Endothelial cell of umbilical vein (primary cell): Measurements from ENCODE around the gene DUSP18. TPM values are rescaled to one million over a fixed set of nuclear protein-coding genes. Genes with fewer than 3 reads are reported as not detected.

ENCODE experiments used
- BruUV-seq: library from RNA; stranded (reverse); fragments of 400-500 nt; replicated peaks from 2 replicates; lab custom pipeline; 2021; lab: Mats Ljungman, UMichigan
- CTCF ChIA-PET: fragments of 300-600, 350-600 bp; sonication (Branson Sonifier 250); formaldehyde crosslinking; loops from one replicate; lab custom pipeline; 2021; ENCODE audit warnings: antibody characterized with exemption, inconsistent platforms; lab: Charles Lee
- POLR2A ChIA-PET: fragments of 300-600, 350-600 bp; sonication (Branson Sonifier 250); formaldehyde crosslinking; loops from one replicate; lab custom pipeline; 2021; ENCODE audit warnings: antibody characterized with exemption, inconsistent platforms; lab: Charles Lee
- DNase-seq: peaks from one replicate; pipeline ENCODE4 v3.0.0-alpha.2; 2011; ENCODE audit warnings: low read depth, low spot score
- FAIRE-seq: peaks from 2 replicates; lab custom pipeline; 2011; peaks lifted over from hg19 to GRCh38; lab: Jason Lieb, UNC
- H2AFZ ChIP-seq: 2 replicates; pipeline ENCODE4 v1.6.0; 2012; ENCODE audit warnings: low read depth, low read length, control low read depth, inconsistent platforms
- H3K27ac ChIP-seq: 2 replicates; pipeline ENCODE4 v1.5.1; 2011; ENCODE audit warnings: low read depth, mild to moderate bottlenecking, control low read depth, low read length, moderate library complexity; ENCODE audit not compliant: insufficient read depth
- H3K27me3 ChIP-seq, 2 experiments: 2 replicates each; pipeline versions ENCODE4 v1.6.0 to v1.6.1; 2011; ENCODE audit warnings: low read length in 2 of 2, mixed read lengths in 1 of 2; ENCODE audit not compliant: control insufficient read depth in 2 of 2, insufficient read depth in 2 of 2
- H3K36me3 ChIP-seq, 2 experiments: 2 replicates in 1 of 2; 3 replicates in 1 of 2; pipeline ENCODE4 v1.5.1; 2011; ENCODE audit warnings: low read length in 2 of 2, mild to moderate bottlenecking in 1 of 2, moderate library complexity in 1 of 2; ENCODE audit not compliant: control insufficient read depth in 2 of 2, insufficient read depth in 2 of 2; ENCODE audit errors: extremely low read depth in 1 of 2
- H3K4me1 ChIP-seq: 3 replicates; pipeline ENCODE4 v1.5.1; 2011; ENCODE audit warnings: mild to moderate bottlenecking, low read length; ENCODE audit not compliant: control insufficient read depth, insufficient read depth; ENCODE audit errors: extremely low read depth
- H3K4me2 ChIP-seq: 2 replicates; pipeline ENCODE4 v1.6.1; 2011; ENCODE audit warnings: low read length, control low read depth, mixed read lengths; ENCODE audit not compliant: insufficient read depth
- H3K4me3 ChIP-seq, 3 experiments: fragments of 200-600 bp in 1 of 3; sonication (generic), shearing (Covaris generic) in 1 of 3; replicated peaks in 1 of 3; 2 replicates each; pipeline ENCODE4 v1.5.1; 2011 to 2016; ENCODE audit warnings: control low read depth in 3 of 3, low read length in 3 of 3, mild to moderate bottlenecking in 2 of 3, inconsistent platforms in 1 of 3, low read depth in 1 of 3, moderate library complexity in 1 of 3; ENCODE audit not compliant: insufficient read depth in 1 of 3
- H3K79me2 ChIP-seq: 2 replicates; pipeline ENCODE4 v1.6.0; 2012; ENCODE audit warnings: low read length, inconsistent platforms; ENCODE audit not compliant: control insufficient read depth, insufficient read depth
- H3K9ac ChIP-seq: replicated peaks from 2 replicates; pipeline ENCODE3; 2011; ENCODE audit warnings: low read length, control low read depth; ENCODE audit not compliant: insufficient read depth; ENCODE audit errors: extremely low read depth
- H3K9me1 ChIP-seq: replicated peaks from 3 replicates; pipeline ENCODE4 v1.6.0; 2011; ENCODE audit warnings: mild to moderate bottlenecking, low read length; ENCODE audit not compliant: control insufficient read depth, insufficient read depth; ENCODE audit errors: extremely low read depth
- H3K9me3 ChIP-seq: replicated peaks from 2 replicates; pipeline ENCODE4 v1.5.1; 2012; ENCODE audit warnings: low read length, inconsistent platforms; ENCODE audit not compliant: control insufficient read depth, insufficient read depth
- H4K20me1 ChIP-seq: replicated peaks from 2 replicates; pipeline ENCODE3; 2011; ENCODE audit warnings: mild to moderate bottlenecking, low read length; ENCODE audit not compliant: control insufficient read depth, insufficient read depth; ENCODE audit errors: extremely low read depth
- CTCF ChIP-seq, 2 donors: IDR thresholded peaks; 1 replicate in 1 of 2; 2 replicates in 1 of 2; pipeline ENCODE4 v1.5.1; 2011; ENCODE audit warnings: low read length in 2 of 2, mild to moderate bottlenecking in 2 of 2, moderate library complexity in 2 of 2, control low read depth in 1 of 2, inconsistent platforms in 1 of 2, low read depth in 1 of 2; ENCODE audit not compliant: insufficient read depth in 1 of 2; ENCODE audit errors: extremely low read depth in 1 of 2
- EZH2 ChIP-seq: IDR thresholded peaks from 2 replicates; pipeline ENCODE4 v1.6.1; 2012; ENCODE audit warnings: borderline replicate concordance, low read depth, mild to moderate bottlenecking, moderate library complexity, low read length, inconsistent platforms; ENCODE audit not compliant: severe bottlenecking
- FOS ChIP-seq: IDR thresholded peaks from 2 replicates; pipeline ENCODE4 v1.6.1; 2011; ENCODE audit warnings: mild to moderate bottlenecking, low read length, moderate library complexity, borderline replicate concordance; ENCODE audit not compliant: insufficient read depth
- GATA2 ChIP-seq: IDR thresholded peaks from 2 replicates; pipeline ENCODE4 v1.7.0; 2011; ENCODE audit warnings: low read depth, mild to moderate bottlenecking, moderate library complexity, mixed read lengths, low read length; ENCODE audit not compliant: insufficient read length, insufficient read depth
- JUN ChIP-seq: IDR thresholded peaks from 2 replicates; pipeline ENCODE4 v1.6.1; 2011; ENCODE audit warnings: borderline replicate concordance, low read depth; ENCODE audit not compliant: insufficient read length, insufficient read depth
- MAX ChIP-seq: IDR thresholded peaks from 2 replicates; pipeline ENCODE4 v1.6.1; 2011; ENCODE audit not compliant: insufficient read depth, insufficient read length
- MYC ChIP-seq: IDR thresholded peaks from one replicate; pipeline ENCODE4 v1.6.1; 2011; ENCODE audit warnings: mild to moderate bottlenecking, low read depth, low read length
- POLR2A ChIP-seq: IDR thresholded peaks from 2 replicates; pipeline ENCODE4 v1.6.1; 2012; ENCODE audit warnings: low read depth, mild to moderate bottlenecking, control low read depth, low read length
- POLR2AphosphoS5 ChIP-seq: IDR thresholded peaks from 2 replicates; pipeline ENCODE4 v1.6.1; 2012; ENCODE audit warnings: low read depth, mild to moderate bottlenecking, control low read depth, low read length, moderate library complexity; ENCODE audit not compliant: insufficient read depth
- dilution Hi-C: fragments of 300-500 bp; cut with MboI; formaldehyde crosslinking; loops from one replicate; pipeline ENCODE4 v1.15.0; 2019; ENCODE audit warnings: low sequenced_read_pairs; ENCODE audit not compliant: extremely low pct_ligation_motif_present
- intact Hi-C: fragments of 100-400 bp; cut with micrococcal nuclease; formaldehyde crosslinking; loops from one replicate; pipeline ENCODE4 v1.10.0; 2022
- polyA plus RNA-seq, 4 experiments: library from polyadenylated mRNA; depleted of rRNA in 3 of 4; stranded (reverse) in 3 of 4; unstranded in 1 of 4; fragments of >200 nt; gene quantifications; 2 replicates each; pipeline versions ENCODE4 v1.2.1 to v1.2.3, GENCODE V29; 2011 to 2012; ENCODE audit warnings: missing spikeins in 1 of 4
- total RNA-seq: library from RNA; stranded (reverse); gene quantifications from 2 replicates; pipeline ENCODE4 v1.2.3, GENCODE V29; 2021

The DUSP18 gene
- total and polyA plus RNA-seq, 2 donors (not counting 3 experiments of a cell fraction or from before 2014, with no cell fraction given) = 18.3 to 30.1 TPM

GRCh38 chr22:30662040-30662439, 5.6 kb downstream of the DUSP18 start:
- Histone ChIP-seq H3K9me3 (no peaks in the 10 kb centered on the region), H3K9me1 (no peaks in the 10 kb centered on the region), H3K4me1 (peaks cover 6% of the 10 kb centered on the region), H3K9ac (no peak overlapping the region), H3K79me2 (no peaks in the 10 kb centered on the region), H3K4me3 (no peak overlapping the region), H3K4me2 (no peak overlapping the region), H3K27ac (no peak overlapping the region), H3K27me3 (no peaks in the 10 kb centered on the region), H3K36me3 (peaks cover 0 to 15% of the 10 kb centered on the region in 2 experiments), H4K20me1 (no peaks in the 10 kb centered on the region), H2AFZ (no peak overlapping the region)
- FAIRE-seq (no peak), DNase-seq (no peak)
- CTCF ChIA-PET = interaction anchor here (1.5 to 3.5 kb wide), 3 partner anchors 22 to 93 kb away, joined by 3 to 17 read pairs (median 15); partner anchors contain the start of gene SLC35E4
- no TSS peak for BruUV-seq
- POLR2A ChIA-PET = interaction anchor here (0.6 kb wide), 1 partner anchor 53 kb away, joined by 4 read pairs; no protein-coding TSS in a partner anchor
- no peak for TF ChIP-seq POLR2AphosphoS5
- no peak for TF ChIP-seq GATA2
- TF ChIP-seq POLR2A = no peak
- TF ChIP-seq FOS = no peak
- no peak for TF ChIP-seq EZH2
- TF ChIP-seq JUN = no peak
- TF ChIP-seq MYC = no peak
- no peak for TF ChIP-seq MAX
- no peak for TF ChIP-seq CTCF (IDR thresholded peaks at IDR 0.05; ENCODE audit: extremely low read depth in 1 of 2, insufficient read depth in 1 of 2, low read depth in 1 of 2, low read length in 2 of 2)
- dilution Hi-C loops = no loop called here
- intact Hi-C loops = no loop called here
